ENCODE measurements around the gene B3GALT4. TPM values are rescaled to one million over a fixed set of nuclear protein-coding genes. Genes with fewer than 3 reads are reported as not detected.
A peak's percentile ranks its signal among the peaks of the same experiment; 100 is the strongest.

Gene B3GALT4
- total and polyA plus RNA-seq, 2 of the 13 experiments (the other 11 are each of a cell fraction or from before 2014, with no cell fraction given), result 0.04 to 0.27 TPM

GRCh38 chr6:33271468-33272274 is 5.3 kb upstream of the B3GALT4 start, which contains the start of the genes RPS18 and VPS52 (continued):
- TF ChIP-seq ZNF205 (CRISPR knock-in tag; IDR thresholded peaks at IDR 0.05), result no peak
- TF ChIP-seq ZNF816 (CRISPR knock-in tag; IDR thresholded peaks at IDR 0.05; ENCODE audit: borderline replicate concordance), result no peak
- TF ChIP-seq ZNF253 (CRISPR knock-in tag; IDR thresholded peaks at IDR 0.05; ENCODE audit: borderline replicate concordance), result peak; percentile 90; the same call in 1 of the 2 replicates
- TF ChIP-seq SOX6 (IDR thresholded peaks at IDR 0.05), result no peak
- peak; percentile 63; the same call in 1 of the 2 replicates for TF ChIP-seq SOX6 (CRISPR knock-in tag; IDR thresholded peaks at IDR 0.05)
- TF ChIP-seq POLR2AphosphoS2 (IDR thresholded peaks at IDR 0.05; ENCODE audit: low read depth, low read length), result peak; percentile 97
- no peak for TF ChIP-seq HNRNPUL1 (IDR thresholded peaks at IDR 0.05; ENCODE audit: low read depth, low read length)
- TF ChIP-seq ATF5 (CRISPR knock-in tag; IDR thresholded peaks at IDR 0.05; ENCODE audit: low read depth), result 0 out of 2 replicates have a peak, but pooled peaks have one; percentile 28
- peak; percentile 91 for TF ChIP-seq U2AF1 (optimal IDR thresholded peaks at IDR 0.05; ENCODE audit: low read depth, low read length)
- peak; percentile 89 for TF ChIP-seq ZNF224 (CRISPR knock-in tag; IDR thresholded peaks at IDR 0.05)
- peak; percentile 52; the same call in 1 of the 2 replicates for TF ChIP-seq ZBTB2 (CRISPR knock-in tag; IDR thresholded peaks at IDR 0.05; ENCODE audit: low read depth)
- TF ChIP-seq RBFOX2 (IDR thresholded peaks at IDR 0.05; ENCODE audit: low read depth, low read length), result peak; percentile 87
- TF ChIP-seq ZBTB40 (IDR thresholded peaks at IDR 0.05), result peak; percentile 98
- TF ChIP-seq ZBTB40 (CRISPR knock-in tag; IDR thresholded peaks at IDR 0.05), result peak; percentile 84
- TF ChIP-seq WIZ (CRISPR knock-in tag; IDR thresholded peaks at IDR 0.05), result no peak; the same call in 1 of the 2 replicates
- no peak for TF ChIP-seq ZFYVE20 (CRISPR knock-in tag; IDR thresholded peaks at IDR 0.05; ENCODE audit: borderline replicate concordance, low read depth)
- peak; percentile 96 for TF ChIP-seq ZNF138 (CRISPR knock-in tag; IDR thresholded peaks at IDR 0.05; ENCODE audit: low read depth)
- no peak for TF ChIP-seq SMARCE1 (IDR thresholded peaks at IDR 0.05; ENCODE audit: borderline replicate concordance)
- peak; percentile 73; the same call in 1 of the 2 replicates for TF ChIP-seq MIER3 (CRISPR knock-in tag; IDR thresholded peaks at IDR 0.05; ENCODE audit: borderline replicate concordance)
